GM12878 (cell line): ENCODE measurements around the gene UQCC2.

Experiments
- CTCF ChIP-seq, 3 experiments: IDR thresholded peaks in 2 of 3; conservative IDR thresholded peaks in 1 of 3; 2 replicates each; pipeline ENCODE4 v1.5.1; 2011; ENCODE audit warnings: low read depth in 3 of 3, low read length in 3 of 3, mild to moderate bottlenecking in 3 of 3, control low read depth in 2 of 3, moderate library complexity in 2 of 3, inconsistent platforms in 1 of 3, mixed read lengths in 1 of 3; ENCODE audit not compliant: control insufficient read depth in 2 of 3, insufficient read depth in 1 of 3; ENCODE audit errors: extremely low read depth in 1 of 3
- TBL1XR1 ChIP-seq: IDR thresholded peaks from 2 replicates; pipeline ENCODE4 v1.6.1; 2012; ENCODE audit warnings: low read depth, low read length, improper control_type of control experiment

- TF ChIP-seq TBL1XR1 (no peak), CTCF (IDR thresholded peaks at IDR 0.05 in 2 of 3, conservative IDR thresholded peaks at IDR 0.05 in 1 of 3; ENCODE audit: control insufficient read depth in 2 of 3, extremely low read depth in 1 of 3, insufficient read depth in 1 of 3, low read depth in 3 of 3, low read length in 3 of 3) (no peak)
Observed at GRCh38 chr6:33759887-33760629, 48.6 kb upstream of the UQCC2 start.
